Lower leg skin (tissue), 4 donors: Measurements from ENCODE around the gene PANK3. TPM values are rescaled to one million over a fixed set of nuclear protein-coding genes. Genes with fewer than 3 reads are reported as not detected.

Experiments
- DNase-seq, 2 donors: peaks; one replicate each; pipeline ENCODE4 v3.0.0-alpha.2; 2019; ENCODE audit warnings: low spot score in 2 of 2
- H3K4me3 ChIP-seq: fragments of 200-600 bp; sonication (generic); 2 replicates; pipeline ENCODE4 v1.5.1; 2017; ENCODE audit warnings: mild to moderate bottlenecking, low read depth; ENCODE audit not compliant: poor library complexity, severe bottlenecking
- CTCF ChIP-seq, 3 donors: fragments of 450-650 bp; IDR thresholded peaks; one replicate each; pipeline ENCODE4 v1.5.1; 2016; ENCODE audit warnings: antibody characterized with exemption in 3 of 3, mild to moderate bottlenecking in 3 of 3, moderate library complexity in 2 of 3
- POLR2A ChIP-seq, 2 donors: fragments of 450-650 bp; IDR thresholded peaks; one replicate each; pipeline ENCODE4 v1.6.1; 2016 to 2017; ENCODE audit warnings: antibody characterized with exemption in 2 of 2, mild to moderate bottlenecking in 1 of 2, moderate library complexity in 1 of 2
- whole genome bisulfite sequencing, 2 donors: methylation state at CpG; one replicate each; pipeline ENCODE4 v1.1.5; 2018; 5-methylcytosine and 5-hydroxymethylcytosine counted together
- intact Hi-C: fragments of 100-400 bp; cut with DNase I; formaldehyde crosslinking; loops from one replicate; pipeline ENCODE4 v1.15.0; 2023; ENCODE audit warnings: low total_unique reads
- microRNA-seq, 2 donors: library from miRNA; unstranded; fragments of <30 nt; microRNA quantifications; one replicate each; pipeline ENCODE4, GENCODE V29; 2016; ENCODE audit warnings: borderline replicate concordance in 2 of 2, borderline number of aligned reads in 1 of 2
- total RNA-seq, 4 donors: library from RNA; depleted of rRNA; stranded (reverse); fragments of >200 nt; gene quantifications; one replicate each; pipeline ENCODE4 v1.1.0, GENCODE V29; 2016

Gene PANK3
- total RNA-seq, 4 donors from 2014 or later, result 31.3 to 46.2 (median 38.2) TPM

GRCh38 chr5:168527756-168528295, 51.3 kb downstream of the PANK3 start:
- no peak for TF ChIP-seq CTCF (IDR thresholded peaks at IDR 0.05)
- TF ChIP-seq POLR2A (IDR thresholded peaks at IDR 0.05), result no peak
- H3K4me3 ChIP-seq, result no peak overlapping the region
- 80 to 83% methylated on average over 4 of the region's 4 CpGs for WGBS, 2 donors
- intact Hi-C loops, result no loop called here
- DNase-seq, result no peak

- TF ChIP-seq CTCF (IDR thresholded peaks at IDR 0.05) (no peak), POLR2A (IDR thresholded peaks at IDR 0.05) (no peak)
- intact Hi-C loops, result no loop called here
- DNase-seq, result no peak
- 72% methylated on average over 2 of the region's 2 CpGs for WGBS, 2 donors
- H3K4me3 ChIP-seq, result no peak overlapping the region
These were observed 53.3 kb downstream of the PANK3 start for GRCh38 chr5:168525856-168526255.

GRCh38 chr5:168513861-168514428, 65.2 kb downstream of the PANK3 start:
- DNase-seq, result no peak
- 100% methylated on average over 2 of the region's 2 CpGs for WGBS, 2 donors
- TF ChIP-seq POLR2A (IDR thresholded peaks at IDR 0.05), result no peak
- TF ChIP-seq CTCF (IDR thresholded peaks at IDR 0.05), result no peak
- intact Hi-C loops, result no loop called here
- no peak overlapping the region for H3K4me3 ChIP-seq

- WGBS, 2 donors, result 79 to 83% methylated on average over 7 of the region's 7 CpGs
- intact Hi-C loops, result no loop called here
- TF ChIP-seq CTCF (IDR thresholded peaks at IDR 0.05) (no peak), POLR2A (IDR thresholded peaks at IDR 0.05) (no peak)
- no peak overlapping the region for H3K4me3 ChIP-seq
- DNase-seq, result no peak
These were observed 76.5 kb downstream of the PANK3 start for GRCh38 chr5:168502563-168503237.

Small RNA genes lying within 50 kb of the gene (microRNA-seq; reads per million reads assigned to microRNA genes)
- gene MIR103A1 (0 reads per million in 2 donors), gene MIR103B1 (0 reads per million in 2 donors)

Other genes with a start within 250 kb of the PANK3 start
- gene RARS1, start 92.9 kb downstream of the PANK3 start, total RNA-seq, result 10 to 100 TPM; 52.2 to 92.2 (median 68.3) TPM
- under 1 TPM in 3 of 4 donors, not detected in 1; 0.17 to 0.49 (median 0.36) TPM for gene FBLL1, start 50.1 kb downstream of the PANK3 start, total RNA-seq